Endothelial cell of umbilical vein (primary cell): ENCODE data around the gene NFATC1. TPM values are rescaled to one million over a fixed set of nuclear protein-coding genes. Genes with fewer than 3 reads are reported as not detected.

Source experiments
- BruUV-seq: library from RNA; stranded (reverse); fragments of 400-500 nt; replicated peaks from 2 replicates; lab custom pipeline; 2021; lab: Mats Ljungman, UMichigan
- CTCF ChIA-PET: fragments of 300-600, 350-600 bp; sonication (Branson Sonifier 250); formaldehyde crosslinking; loops from one replicate; lab custom pipeline; 2021; ENCODE audit warnings: antibody characterized with exemption, inconsistent platforms; lab: Charles Lee
- POLR2A ChIA-PET: fragments of 300-600, 350-600 bp; sonication (Branson Sonifier 250); formaldehyde crosslinking; loops from one replicate; lab custom pipeline; 2021; ENCODE audit warnings: antibody characterized with exemption, inconsistent platforms; lab: Charles Lee
- DNase-seq: peaks from one replicate; pipeline ENCODE4 v3.0.0-alpha.2; 2011; ENCODE audit warnings: low read depth, low spot score
- FAIRE-seq: peaks from 2 replicates; lab custom pipeline; 2011; peaks lifted over from hg19 to GRCh38; lab: Jason Lieb, UNC
- H2AFZ ChIP-seq: 2 replicates; pipeline ENCODE4 v1.6.0; 2012; ENCODE audit warnings: low read depth, low read length, control low read depth, inconsistent platforms
- H3K27ac ChIP-seq: 2 replicates; pipeline ENCODE4 v1.5.1; 2011; ENCODE audit warnings: low read depth, mild to moderate bottlenecking, control low read depth, low read length, moderate library complexity; ENCODE audit not compliant: insufficient read depth
- H3K27me3 ChIP-seq, 2 experiments: 2 replicates each; pipeline versions ENCODE4 v1.6.0 to v1.6.1; 2011; ENCODE audit warnings: low read length in 2 of 2, mixed read lengths in 1 of 2; ENCODE audit not compliant: control insufficient read depth in 2 of 2, insufficient read depth in 2 of 2
- H3K36me3 ChIP-seq, 2 experiments: 2 replicates in 1 of 2; 3 replicates in 1 of 2; pipeline ENCODE4 v1.5.1; 2011; ENCODE audit warnings: low read length in 2 of 2, mild to moderate bottlenecking in 1 of 2, moderate library complexity in 1 of 2; ENCODE audit not compliant: control insufficient read depth in 2 of 2, insufficient read depth in 2 of 2; ENCODE audit errors: extremely low read depth in 1 of 2
- H3K4me1 ChIP-seq: 3 replicates; pipeline ENCODE4 v1.5.1; 2011; ENCODE audit warnings: mild to moderate bottlenecking, low read length; ENCODE audit not compliant: control insufficient read depth, insufficient read depth; ENCODE audit errors: extremely low read depth
- H3K4me2 ChIP-seq: 2 replicates; pipeline ENCODE4 v1.6.1; 2011; ENCODE audit warnings: low read length, control low read depth, mixed read lengths; ENCODE audit not compliant: insufficient read depth
- H3K4me3 ChIP-seq, 3 experiments: fragments of 200-600 bp in 1 of 3; sonication (generic), shearing (Covaris generic) in 1 of 3; replicated peaks in 1 of 3; 2 replicates each; pipeline ENCODE4 v1.5.1; 2011 to 2016; ENCODE audit warnings: control low read depth in 3 of 3, low read length in 3 of 3, mild to moderate bottlenecking in 2 of 3, inconsistent platforms in 1 of 3, low read depth in 1 of 3, moderate library complexity in 1 of 3; ENCODE audit not compliant: insufficient read depth in 1 of 3
- H3K79me2 ChIP-seq: 2 replicates; pipeline ENCODE4 v1.6.0; 2012; ENCODE audit warnings: low read length, inconsistent platforms; ENCODE audit not compliant: control insufficient read depth, insufficient read depth
- H3K9ac ChIP-seq: replicated peaks from 2 replicates; pipeline ENCODE3; 2011; ENCODE audit warnings: low read length, control low read depth; ENCODE audit not compliant: insufficient read depth; ENCODE audit errors: extremely low read depth
- H3K9me1 ChIP-seq: replicated peaks from 3 replicates; pipeline ENCODE4 v1.6.0; 2011; ENCODE audit warnings: mild to moderate bottlenecking, low read length; ENCODE audit not compliant: control insufficient read depth, insufficient read depth; ENCODE audit errors: extremely low read depth
- H3K9me3 ChIP-seq: replicated peaks from 2 replicates; pipeline ENCODE4 v1.5.1; 2012; ENCODE audit warnings: low read length, inconsistent platforms; ENCODE audit not compliant: control insufficient read depth, insufficient read depth
- H4K20me1 ChIP-seq: replicated peaks from 2 replicates; pipeline ENCODE3; 2011; ENCODE audit warnings: mild to moderate bottlenecking, low read length; ENCODE audit not compliant: control insufficient read depth, insufficient read depth; ENCODE audit errors: extremely low read depth
- EZH2 ChIP-seq: IDR thresholded peaks from 2 replicates; pipeline ENCODE4 v1.6.1; 2012; ENCODE audit warnings: borderline replicate concordance, low read depth, mild to moderate bottlenecking, moderate library complexity, low read length, inconsistent platforms; ENCODE audit not compliant: severe bottlenecking
- FOS ChIP-seq: IDR thresholded peaks from 2 replicates; pipeline ENCODE4 v1.6.1; 2011; ENCODE audit warnings: mild to moderate bottlenecking, low read length, moderate library complexity, borderline replicate concordance; ENCODE audit not compliant: insufficient read depth
- GATA2 ChIP-seq: IDR thresholded peaks from 2 replicates; pipeline ENCODE4 v1.7.0; 2011; ENCODE audit warnings: low read depth, mild to moderate bottlenecking, moderate library complexity, mixed read lengths, low read length; ENCODE audit not compliant: insufficient read length, insufficient read depth
- JUN ChIP-seq: IDR thresholded peaks from 2 replicates; pipeline ENCODE4 v1.6.1; 2011; ENCODE audit warnings: borderline replicate concordance, low read depth; ENCODE audit not compliant: insufficient read length, insufficient read depth
- MYC ChIP-seq: IDR thresholded peaks from one replicate; pipeline ENCODE4 v1.6.1; 2011; ENCODE audit warnings: mild to moderate bottlenecking, low read depth, low read length
- POLR2A ChIP-seq: IDR thresholded peaks from 2 replicates; pipeline ENCODE4 v1.6.1; 2012; ENCODE audit warnings: low read depth, mild to moderate bottlenecking, control low read depth, low read length
- POLR2AphosphoS5 ChIP-seq: IDR thresholded peaks from 2 replicates; pipeline ENCODE4 v1.6.1; 2012; ENCODE audit warnings: low read depth, mild to moderate bottlenecking, control low read depth, low read length, moderate library complexity; ENCODE audit not compliant: insufficient read depth
- dilution Hi-C: fragments of 300-500 bp; cut with MboI; formaldehyde crosslinking; loops from one replicate; pipeline ENCODE4 v1.15.0; 2019; ENCODE audit warnings: low sequenced_read_pairs; ENCODE audit not compliant: extremely low pct_ligation_motif_present
- intact Hi-C: fragments of 100-400 bp; cut with micrococcal nuclease; formaldehyde crosslinking; loops from one replicate; pipeline ENCODE4 v1.10.0; 2022
- polyA plus RNA-seq, 4 experiments: library from polyadenylated mRNA; depleted of rRNA in 3 of 4; stranded (reverse) in 3 of 4; unstranded in 1 of 4; fragments of >200 nt; gene quantifications; 2 replicates each; pipeline versions ENCODE4 v1.2.1 to v1.2.3, GENCODE V29; 2011 to 2012; ENCODE audit warnings: missing spikeins in 1 of 4
- total RNA-seq: library from RNA; stranded (reverse); gene quantifications from 2 replicates; pipeline ENCODE4 v1.2.3, GENCODE V29; 2021
- TF ChIP-seq, protein P1 (sequence below): IDR thresholded peaks from 2 replicates; pipeline ENCODE4 v1.6.1; 2011; ENCODE audit not compliant: insufficient read depth, insufficient read length
- TF ChIP-seq, protein P2 (sequence below), 2 donors: IDR thresholded peaks; 1 replicate in 1 of 2; 2 replicates in 1 of 2; pipeline ENCODE4 v1.5.1; 2011; ENCODE audit warnings: low read length in 2 of 2, mild to moderate bottlenecking in 2 of 2, moderate library complexity in 2 of 2, control low read depth in 1 of 2, inconsistent platforms in 1 of 2, low read depth in 1 of 2; ENCODE audit not compliant: insufficient read depth in 1 of 2; ENCODE audit errors: extremely low read depth in 1 of 2

The NFATC1 gene
- total and polyA plus RNA-seq, 2 donors (not counting 3 experiments of a cell fraction or from before 2014, with no cell fraction given): 11.1 to 30.0 TPM

DNA sequence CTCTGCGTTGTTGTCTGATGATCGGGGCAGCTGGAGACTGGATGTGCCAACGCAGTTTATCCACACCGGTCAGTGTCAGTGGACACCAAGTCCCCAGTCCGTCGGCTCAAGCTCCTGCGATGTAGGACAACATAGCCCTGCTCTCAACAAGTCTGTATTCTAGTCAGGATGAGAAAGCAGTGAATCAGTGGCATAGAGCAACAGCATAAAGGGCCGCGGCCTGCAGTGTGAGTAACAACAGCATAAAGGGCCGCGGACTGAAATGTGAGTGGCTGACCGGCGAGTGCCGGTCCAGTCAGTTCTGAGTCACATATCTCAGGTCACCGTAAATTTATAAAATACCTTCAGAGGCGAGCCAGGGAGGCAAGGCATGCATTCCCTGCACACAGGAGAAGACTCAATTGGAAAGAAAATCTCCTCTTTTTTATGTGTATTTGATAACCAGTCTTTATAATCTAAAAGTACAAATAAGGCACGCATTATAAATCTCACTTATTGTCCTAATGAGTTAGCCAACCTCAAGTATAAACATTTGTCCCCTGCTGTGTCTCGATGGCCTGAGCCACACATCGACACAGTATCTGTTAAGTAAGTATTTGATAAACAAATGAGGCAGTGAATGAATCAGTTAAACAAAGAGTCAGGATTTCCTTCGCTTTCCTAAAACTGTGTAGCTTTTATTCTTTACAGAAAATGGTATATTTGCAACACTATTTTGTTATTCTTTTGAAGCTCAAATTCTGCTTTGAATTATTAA, 33.8 kb upstream of the NFATC1 start:
- no peak overlapping the region for H3K4me3 ChIP-seq
- no peaks in the 10 kb centered on the region for H3K79me2 ChIP-seq
- H3K36me3 ChIP-seq: peaks cover 0 to 4% of the 10 kb centered on the region in 2 experiments
- intact Hi-C loops (no loop called here), dilution Hi-C loops (no loop called here)
- no TSS peak for BruUV-seq
- H3K27me3 ChIP-seq: no peaks in the 10 kb centered on the region
- H3K9ac ChIP-seq: no peak overlapping the region
- ChIA-PET POLR2A (no interaction called here), CTCF (no interaction called here)
- TF ChIP-seq MYC (no peak), POLR2A (no peak), GATA2 (no peak), FOS (no peak), JUN (no peak), EZH2 (no peak), POLR2AphosphoS5 (no peak)
- TF ChIP-seq, protein P1, sequence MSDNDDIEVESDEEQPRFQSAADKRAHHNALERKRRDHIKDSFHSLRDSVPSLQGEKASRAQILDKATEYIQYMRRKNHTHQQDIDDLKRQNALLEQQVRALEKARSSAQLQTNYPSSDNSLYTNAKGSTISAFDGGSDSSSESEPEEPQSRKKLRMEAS: no peak
- TF ChIP-seq, protein P2, sequence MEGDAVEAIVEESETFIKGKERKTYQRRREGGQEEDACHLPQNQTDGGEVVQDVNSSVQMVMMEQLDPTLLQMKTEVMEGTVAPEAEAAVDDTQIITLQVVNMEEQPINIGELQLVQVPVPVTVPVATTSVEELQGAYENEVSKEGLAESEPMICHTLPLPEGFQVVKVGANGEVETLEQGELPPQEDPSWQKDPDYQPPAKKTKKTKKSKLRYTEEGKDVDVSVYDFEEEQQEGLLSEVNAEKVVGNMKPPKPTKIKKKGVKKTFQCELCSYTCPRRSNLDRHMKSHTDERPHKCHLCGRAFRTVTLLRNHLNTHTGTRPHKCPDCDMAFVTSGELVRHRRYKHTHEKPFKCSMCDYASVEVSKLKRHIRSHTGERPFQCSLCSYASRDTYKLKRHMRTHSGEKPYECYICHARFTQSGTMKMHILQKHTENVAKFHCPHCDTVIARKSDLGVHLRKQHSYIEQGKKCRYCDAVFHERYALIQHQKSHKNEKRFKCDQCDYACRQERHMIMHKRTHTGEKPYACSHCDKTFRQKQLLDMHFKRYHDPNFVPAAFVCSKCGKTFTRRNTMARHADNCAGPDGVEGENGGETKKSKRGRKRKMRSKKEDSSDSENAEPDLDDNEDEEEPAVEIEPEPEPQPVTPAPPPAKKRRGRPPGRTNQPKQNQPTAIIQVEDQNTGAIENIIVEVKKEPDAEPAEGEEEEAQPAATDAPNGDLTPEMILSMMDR (IDR thresholded peaks at IDR 0.05; ENCODE audit: extremely low read depth in 1 of 2, insufficient read depth in 1 of 2, low read depth in 1 of 2, low read length in 2 of 2): no peak
- DNase-seq (no peak), FAIRE-seq (no peak)
- no peaks in the 10 kb centered on the region for H4K20me1 ChIP-seq
- H3K9me1 ChIP-seq: no peaks in the 10 kb centered on the region
- H3K27ac ChIP-seq: no peak overlapping the region
- no peak overlapping the region for H3K4me2 ChIP-seq
- H3K9me3 ChIP-seq: no peaks in the 10 kb centered on the region
- H3K4me1 ChIP-seq: no peaks in the 10 kb centered on the region
- no peak overlapping the region for H2AFZ ChIP-seq
